ENCODE results near the gene HYAL2. TPM values are rescaled to one million over a fixed set of nuclear protein-coding genes. Genes with fewer than 3 reads are reported as not detected.

HYAL2 gene
- total RNA-seq, 4 donors from 2014 or later: 36.7 to 68.9 (median 51.5) TPM

DNA sequence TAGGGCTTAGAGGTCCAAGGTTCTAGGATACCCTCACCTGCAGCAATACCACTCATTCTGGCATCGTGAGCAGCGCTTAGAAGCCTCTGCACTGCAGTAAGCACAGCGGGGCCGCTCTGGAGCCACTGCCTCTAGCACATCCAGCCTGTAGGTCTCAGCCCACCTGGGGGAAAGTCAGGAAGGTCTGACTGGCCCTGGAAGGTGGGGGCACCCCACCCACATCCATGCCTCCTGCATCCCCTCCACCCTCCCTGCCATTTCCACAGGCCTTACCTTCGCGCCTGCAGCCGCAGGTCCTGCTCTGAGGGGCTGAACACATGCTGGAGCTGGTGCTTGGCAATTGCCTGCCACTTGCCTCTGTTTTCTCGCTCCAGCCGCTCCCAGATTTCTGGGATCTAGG is 19.0 kb upstream of the HYAL2 start:
- intact Hi-C loops (cut with DNase I): no loop called here
- DNase-seq: no peak
- 60% methylated on average over 1 of the region's 9 CpGs; no CpG with 5 or more reads in 1 of the 2 donors for WGBS, 2 donors
- Histone ChIP-seq H3K4me3 (peak overlapping the region; percentile 35 to 80 (median 58)), H3K9me3 (no peaks in the 10 kb centered on the region), H3K27me3 (no peaks in the 10 kb centered on the region), H3K36me3 (no peaks in the 10 kb centered on the region), H3K27ac (peak overlapping the region; percentile 77 to 99 (median 95)), H3K4me1 (peaks cover 45 to 78% (median 45%) of the 10 kb centered on the region in 3 donors)
- TF ChIP-seq CTCF (IDR thresholded peaks at IDR 0.05): no peak
- TF ChIP-seq POLR2A (IDR thresholded peaks at IDR 0.05): no peak

DNA sequence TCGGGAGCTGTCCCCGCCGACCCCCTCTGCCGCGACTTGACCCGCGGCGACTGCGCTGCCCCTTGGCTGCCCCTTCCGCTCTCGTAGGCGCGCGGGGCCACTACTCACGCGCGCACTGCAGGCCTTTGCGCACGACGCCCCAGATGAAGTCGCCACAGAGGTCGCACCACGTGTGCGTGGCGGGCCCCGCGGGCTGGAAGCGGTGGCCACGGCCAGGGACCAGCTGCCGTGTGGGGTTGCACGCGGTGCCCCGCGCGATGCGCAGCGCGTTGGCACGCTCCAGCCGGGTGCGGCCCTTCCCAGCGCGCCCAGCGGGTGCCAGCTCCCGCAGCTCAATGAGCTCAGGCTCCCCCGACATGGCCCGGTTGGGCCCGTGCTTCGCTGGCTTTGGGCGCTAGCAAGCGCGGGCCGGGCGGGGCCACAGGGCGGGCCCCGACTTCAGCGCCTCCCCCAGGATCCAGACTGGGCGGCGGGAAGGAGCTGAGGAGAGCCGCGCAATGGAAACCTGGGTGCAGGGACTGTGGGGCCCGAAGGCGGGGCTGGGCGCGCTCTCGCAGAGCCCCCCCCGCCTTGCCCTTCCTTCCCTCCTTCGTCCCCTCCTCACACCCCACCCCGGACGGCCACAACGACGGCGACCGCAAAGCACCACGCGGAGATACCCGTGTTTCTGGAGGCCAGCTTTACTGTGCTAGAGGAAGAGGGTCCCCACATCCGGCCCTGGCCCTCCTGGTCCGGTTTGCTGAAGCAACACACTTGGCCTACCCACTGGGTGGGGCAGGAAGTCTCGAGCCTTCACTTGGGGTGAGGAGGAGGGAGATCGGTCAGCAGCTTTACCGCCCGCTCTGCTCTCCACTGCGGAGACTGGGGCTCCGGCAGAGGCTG is 18.1 kb upstream of the HYAL2 start, which contains the start of gene RASSF1:
RASSF1 (minus strand) TSS at position 389 of the 882 bp plus-strand sequence; CDS start at position 358, 31 bp downstream.
- peak within 1 kb of the TSS; percentile 35 to 80 (median 58) for H3K4me3 ChIP-seq
- DNase-seq: no peak
- no peaks in the 10 kb centered on the region for H3K27me3 ChIP-seq
- peak within 1 kb of the TSS; percentile 77 to 99 (median 95) for H3K27ac ChIP-seq
- no peaks in the 10 kb centered on the region for H3K36me3 ChIP-seq
- H3K9me3 ChIP-seq: no peaks in the 10 kb centered on the region
- intact Hi-C loops (cut with DNase I): no loop called here
- 7 to 43% methylated on average over 3 to 6 of the region's 85 CpGs for WGBS, 2 donors
- TF ChIP-seq CTCF (IDR thresholded peaks at IDR 0.05) (no peak), POLR2A (IDR thresholded peaks at IDR 0.05) (peak in 3 of 4 donors; percentile 43 to 92 (median 72))
- H3K4me1 ChIP-seq: peaks cover 50 to 79% (median 50%) of the 10 kb centered on the region in 3 donors

DNA sequence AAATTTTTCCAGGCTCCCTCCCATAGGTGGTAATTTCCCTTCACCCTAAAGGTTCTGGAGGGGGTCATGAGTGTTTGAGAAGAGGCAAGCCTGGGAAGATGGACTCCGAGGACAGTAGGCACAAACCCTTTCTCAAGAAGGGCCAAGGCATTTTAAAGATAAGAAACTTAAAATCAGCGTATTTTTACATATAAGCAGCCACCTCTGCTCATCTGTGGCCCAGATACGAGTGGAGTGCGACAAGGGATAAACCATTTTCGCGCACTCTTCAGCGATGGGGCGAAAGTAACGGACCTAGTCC is 17.6 kb upstream of the HYAL2 start:
- intact Hi-C loops (cut with DNase I): no loop called here
- Histone ChIP-seq H3K36me3 (no peaks in the 10 kb centered on the region), H3K27me3 (no peaks in the 10 kb centered on the region), H3K4me3 (peak overlapping the region; percentile 35 to 80 (median 58)), H3K27ac (peak overlapping the region; percentile 77 to 99 (median 95)), H3K9me3 (no peaks in the 10 kb centered on the region), H3K4me1 (peaks cover 50 to 79% (median 50%) of the 10 kb centered on the region in 3 donors)
- DNase-seq: no peak
- no peak for TF ChIP-seq POLR2A (IDR thresholded peaks at IDR 0.05)
- no peak for TF ChIP-seq CTCF (IDR thresholded peaks at IDR 0.05)
- 4 to 11% methylated on average over 4 to 5 of the region's 9 CpGs for WGBS, 2 donors

GRCh38 chr3:50339485-50340146 is 17.1 kb upstream of the HYAL2 start:
- H3K27ac ChIP-seq: peak overlapping the region; percentile 77 to 99 (median 95)
- H3K27me3 ChIP-seq: no peaks in the 10 kb centered on the region
- H3K4me1 ChIP-seq: peaks cover 53 to 81% (median 55%) of the 10 kb centered on the region in 3 donors
- no peaks in the 10 kb centered on the region for H3K36me3 ChIP-seq
- peak overlapping the region; percentile 35 to 80 (median 58) for H3K4me3 ChIP-seq
- TF ChIP-seq POLR2A (IDR thresholded peaks at IDR 0.05) (no peak), CTCF (IDR thresholded peaks at IDR 0.05) (no peak)
- intact Hi-C loops (cut with DNase I): no loop called here
- no peak for DNase-seq
- no peaks in the 10 kb centered on the region for H3K9me3 ChIP-seq
- WGBS, 2 donors: 69% methylated on average over 9 to 14 of the region's 14 CpGs

DNA sequence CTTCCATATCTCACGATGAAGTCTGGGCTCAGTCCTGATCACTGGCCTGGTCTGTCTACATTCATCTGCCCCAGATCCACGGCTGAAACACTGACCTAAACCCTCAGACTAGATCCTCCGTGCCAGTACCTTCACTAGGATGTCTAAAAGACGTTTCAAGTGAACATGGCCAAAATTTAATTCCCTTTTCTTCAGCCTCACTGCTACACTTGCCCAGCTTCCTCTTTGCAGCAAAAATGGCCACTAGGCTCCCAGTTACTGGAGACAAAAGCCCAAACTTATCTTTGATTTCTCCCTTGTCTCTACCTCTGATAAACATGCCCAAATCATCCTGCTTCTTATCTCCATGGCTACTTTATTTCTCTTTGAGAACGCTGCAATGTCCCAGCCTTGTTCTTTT is 16.4 kb upstream of the HYAL2 start:
- H3K27me3 ChIP-seq: no peaks in the 10 kb centered on the region
- peak overlapping the region in 3 of 4 donors; percentile 64 to 93 (median 80) for H3K4me3 ChIP-seq
- no peaks in the 10 kb centered on the region for H3K36me3 ChIP-seq
- H3K4me1 ChIP-seq: peaks cover 59 to 87% (median 61%) of the 10 kb centered on the region in 3 donors
- 39 to 52% methylated on average over 5 of the region's 5 CpGs for WGBS, 2 donors
- peak overlapping the region; percentile 96 to 100 (median 98) for H3K27ac ChIP-seq
- DNase-seq: no peak
- intact Hi-C loops (cut with DNase I): no loop called here
- no peaks in the 10 kb centered on the region for H3K9me3 ChIP-seq
- TF ChIP-seq POLR2A (IDR thresholded peaks at IDR 0.05): no peak
- no peak for TF ChIP-seq CTCF (IDR thresholded peaks at IDR 0.05)

All from esophagus squamous epithelium (tissue), 5 donors.